Hepatic stellate cell (primary cell): ENCODE measurements around the gene CD209.
"Not testable (repeated sequence)": the region's sequence is repeated elsewhere in the genome, so short reads cannot be mapped to it uniquely, and the experiment has no call there.

Experiments
- DNase-seq: peaks from one replicate; pipeline ENCODE4 v3.0.0; 2011; ENCODE audit warnings: low spot score

CD209 gene

GRCh38 chr19:7769171-7769570 lies 21.8 kb upstream of the CD209 start:
- no peak for DNase-seq

GRCh38 chr19:7767487-7767886 lies 20.2 kb upstream of the CD209 start:
- no peak for DNase-seq

GRCh38 chr19:7766535-7766934 lies 19.2 kb upstream of the CD209 start:
- no peak for DNase-seq

GRCh38 chr19:7765043-7765442 lies 17.7 kb upstream of the CD209 start:
- DNase-seq: not testable (repeated sequence)

- DNase-seq: not testable (repeated sequence)
Observed at GRCh38 chr19:7764157-7764556, 16.8 kb upstream of the CD209 start.

GRCh38 chr19:7763696-7764095 lies 16.4 kb upstream of the CD209 start:
- no peak for DNase-seq

- DNase-seq: no peak
Observed at GRCh38 chr19:7762719-7763293, 15.5 kb upstream of the CD209 start, which contains the start of gene CLEC4M. CLEC4M (plus strand) TSS chr19:7763243; CDS start chr19:7763267, 24 bp downstream.

GRCh38 chr19:7759156-7759555 lies 11.8 kb upstream of the CD209 start:
- no peak for DNase-seq

- no peak for DNase-seq
Observed at GRCh38 chr19:7757358-7757757, 10.0 kb upstream of the CD209 start.

- DNase-seq: no peak
Observed at GRCh38 chr19:7756258-7756657, 8.9 kb upstream of the CD209 start.

GRCh38 chr19:7751157-7751783 lies 3.9 kb upstream of the CD209 start:
- DNase-seq: no peak

GRCh38 chr19:7748756-7749155 lies 1.4 kb upstream of the CD209 start:
- peak; percentile 28 for DNase-seq

GRCh38 chr19:7748171-7748570 lies 837 bp upstream of the CD209 start:
- no peak for DNase-seq

- DNase-seq: not testable (repeated sequence)
Observed at GRCh38 chr19:7746306-7746705, 1.0 kb downstream of the CD209 start.

GRCh38 chr19:7744871-7745650 lies 2.3 kb downstream of the CD209 start:
- no peak for DNase-seq

- DNase-seq: no peak
Observed at GRCh38 chr19:7744199-7744786, 3.0 kb downstream of the CD209 start.

- DNase-seq: no peak
Observed at GRCh38 chr19:7743425-7743841, 3.9 kb downstream of the CD209 start.

- no peak for DNase-seq
Observed at GRCh38 chr19:7742991-7743390, 4.3 kb downstream of the CD209 start.

- DNase-seq: no peak
Observed at GRCh38 chr19:7742575-7742974, 4.8 kb downstream of the CD209 start.

GRCh38 chr19:7740682-7741054 lies 6.7 kb downstream of the CD209 start:
- no peak for DNase-seq

- DNase-seq: no peak
Observed at GRCh38 chr19:7739801-7740681, 7.3 kb downstream of the CD209 start.

GRCh38 chr19:7739211-7739755 lies 8.1 kb downstream of the CD209 start:
- DNase-seq: no peak
